Suprapubic skin (tissue), 4 donors: ENCODE results near the gene HMX3. TPM values are rescaled to one million over a fixed set of nuclear protein-coding genes. Genes with fewer than 3 reads are reported as not detected.

Source experiments
- DNase-seq, 2 donors: peaks; one replicate each; pipeline ENCODE4 v3.0.0-alpha.2; 2019; ENCODE audit warnings: low spot score in 2 of 2
- H3K27ac ChIP-seq: fragments of 200-600 bp; sonication (generic); one replicate; pipeline ENCODE4 v1.5.1; 2019
- H3K27me3 ChIP-seq: fragments of 200-600 bp; sonication (generic); one replicate; pipeline ENCODE4 v1.5.1; 2019
- H3K36me3 ChIP-seq: fragments of 200-600 bp; sonication (generic); one replicate; pipeline ENCODE4 v1.5.1; 2019
- H3K4me1 ChIP-seq: fragments of 200-600 bp; sonication (generic); one replicate; pipeline ENCODE4 v1.5.1; 2019
- H3K4me3 ChIP-seq: fragments of 200-600 bp; sonication (generic); one replicate; pipeline ENCODE4 v1.5.1; 2019; ENCODE audit warnings: mild to moderate bottlenecking
- H3K9me3 ChIP-seq: fragments of 200-600 bp; sonication (generic); one replicate; pipeline ENCODE4 v1.5.1; 2019
- EP300 ChIP-seq: sonication (generic); formaldehyde crosslinking; IDR thresholded peaks from one replicate; pipeline ENCODE4 v1.6.1; 2017; ENCODE audit warnings: antibody characterized with exemption
- POLR2A ChIP-seq, 2 donors: fragments of 450-650 bp; IDR thresholded peaks; one replicate each; pipeline ENCODE4 v1.6.1; 2017; ENCODE audit warnings: antibody characterized with exemption in 2 of 2, mild to moderate bottlenecking in 2 of 2, moderate library complexity in 2 of 2
- POLR2AphosphoS5 ChIP-seq, 3 donors: sonication (generic); formaldehyde crosslinking; IDR thresholded peaks; one replicate each; pipeline ENCODE4 v1.6.1; 2017; ENCODE audit warnings: antibody characterized with exemption in 3 of 3
- WGBS: methylation state at CpG from one replicate; pipeline ENCODE4 v1.1.5; 2018; 5-methylcytosine and 5-hydroxymethylcytosine counted together
- total RNA-seq, 4 donors: library from RNA; depleted of rRNA; stranded (reverse); fragments of >200 nt; gene quantifications; one replicate each; pipeline ENCODE4 v1.1.0, GENCODE V29; 2016
- TF ChIP-seq, protein P1 (sequence below), 2 donors: fragments of 200-600 bp in 1 of 2; fragments of 450-650 bp in 1 of 2; sonication (generic) in 1 of 2; IDR thresholded peaks; one replicate each; pipeline ENCODE4 v1.5.1; 2016 to 2019; ENCODE audit warnings: antibody characterized with exemption in 2 of 2, mild to moderate bottlenecking in 1 of 2, moderate library complexity in 1 of 2

Gene HMX3
- total RNA-seq, 4 donors from 2014 or later, result not detected

DNA sequence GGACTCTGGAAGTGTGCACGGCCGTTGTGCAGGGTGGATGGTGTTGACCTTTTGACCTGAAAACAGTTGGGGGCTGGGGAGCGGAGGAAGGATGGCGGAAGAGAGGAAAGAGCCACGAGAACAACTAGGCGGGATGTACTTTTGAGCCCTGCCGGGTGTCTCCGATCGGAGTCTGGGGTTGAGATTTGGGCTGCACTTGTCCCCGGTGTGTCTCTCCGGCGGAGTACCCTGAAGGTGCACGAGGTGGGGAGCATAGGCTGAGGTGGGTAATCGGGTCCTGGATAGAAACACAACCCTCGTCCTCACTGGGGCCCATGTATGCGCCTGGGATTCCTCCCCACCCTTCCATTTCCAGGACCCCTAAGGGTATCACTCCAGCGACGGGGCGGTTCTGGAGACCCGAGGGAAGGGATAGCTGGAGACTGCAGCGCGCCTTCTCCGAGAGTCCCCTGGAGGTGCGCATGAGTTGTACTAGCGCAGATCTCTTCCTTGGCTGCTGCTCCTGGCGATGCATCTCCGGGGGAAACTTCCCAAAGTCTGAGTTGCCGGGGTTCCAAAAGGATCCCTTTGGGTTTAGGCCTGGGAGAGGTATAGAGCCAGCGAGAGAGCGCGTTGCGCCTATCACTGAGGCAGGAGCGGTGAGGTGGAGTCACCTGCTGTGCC is 7.5 kb downstream of the HMX3 start:
- DNase-seq, result no peak
- H3K9me3 ChIP-seq, result no peaks in the 10 kb centered on the region
- peaks cover 100% of the 10 kb centered on the region for H3K27me3 ChIP-seq
- 12% methylated on average over 31 of the region's 33 CpGs for WGBS
- H3K4me1 ChIP-seq, result peaks cover 54% of the 10 kb centered on the region
- no peak overlapping the region for H3K4me3 ChIP-seq
- no peak overlapping the region for H3K27ac ChIP-seq
- TF ChIP-seq POLR2AphosphoS5 (IDR thresholded peaks at IDR 0.05), result no peak
- TF ChIP-seq, protein P1, sequence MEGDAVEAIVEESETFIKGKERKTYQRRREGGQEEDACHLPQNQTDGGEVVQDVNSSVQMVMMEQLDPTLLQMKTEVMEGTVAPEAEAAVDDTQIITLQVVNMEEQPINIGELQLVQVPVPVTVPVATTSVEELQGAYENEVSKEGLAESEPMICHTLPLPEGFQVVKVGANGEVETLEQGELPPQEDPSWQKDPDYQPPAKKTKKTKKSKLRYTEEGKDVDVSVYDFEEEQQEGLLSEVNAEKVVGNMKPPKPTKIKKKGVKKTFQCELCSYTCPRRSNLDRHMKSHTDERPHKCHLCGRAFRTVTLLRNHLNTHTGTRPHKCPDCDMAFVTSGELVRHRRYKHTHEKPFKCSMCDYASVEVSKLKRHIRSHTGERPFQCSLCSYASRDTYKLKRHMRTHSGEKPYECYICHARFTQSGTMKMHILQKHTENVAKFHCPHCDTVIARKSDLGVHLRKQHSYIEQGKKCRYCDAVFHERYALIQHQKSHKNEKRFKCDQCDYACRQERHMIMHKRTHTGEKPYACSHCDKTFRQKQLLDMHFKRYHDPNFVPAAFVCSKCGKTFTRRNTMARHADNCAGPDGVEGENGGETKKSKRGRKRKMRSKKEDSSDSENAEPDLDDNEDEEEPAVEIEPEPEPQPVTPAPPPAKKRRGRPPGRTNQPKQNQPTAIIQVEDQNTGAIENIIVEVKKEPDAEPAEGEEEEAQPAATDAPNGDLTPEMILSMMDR (IDR thresholded peaks at IDR 0.05), result no peak
- TF ChIP-seq EP300, result no peak
- TF ChIP-seq POLR2A (IDR thresholded peaks at IDR 0.05), result no peak
- no peaks in the 10 kb centered on the region for H3K36me3 ChIP-seq

DNA sequence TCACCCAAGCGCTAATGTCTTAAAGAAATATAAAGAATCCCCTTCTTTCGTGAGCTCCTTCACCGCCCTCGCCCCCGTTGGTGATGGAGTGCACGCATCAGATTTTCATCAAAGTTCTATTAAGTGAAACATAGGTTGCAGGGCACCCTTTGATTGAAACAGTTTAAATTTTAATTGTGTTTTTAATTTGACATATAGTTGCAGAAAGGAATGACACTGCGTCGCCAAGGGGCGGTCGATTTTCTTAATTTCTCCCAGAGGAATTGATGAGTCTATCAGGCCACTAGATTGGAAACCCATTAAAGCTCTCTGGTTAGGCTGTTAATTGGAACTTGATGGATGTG is 8.0 kb downstream of the HMX3 start:
- no peak for DNase-seq
- TF ChIP-seq POLR2A (IDR thresholded peaks at IDR 0.05) (no peak), POLR2AphosphoS5 (IDR thresholded peaks at IDR 0.05) (no peak), EP300 (no peak)
- TF ChIP-seq, protein P1 (IDR thresholded peaks at IDR 0.05), result no peak
- H3K9me3 ChIP-seq, result no peaks in the 10 kb centered on the region
- peaks cover 59% of the 10 kb centered on the region for H3K4me1 ChIP-seq
- WGBS, result 15% methylated on average over 10 of the region's 10 CpGs
- H3K27ac ChIP-seq, result no peak overlapping the region
- H3K36me3 ChIP-seq, result no peaks in the 10 kb centered on the region
- peaks cover 100% of the 10 kb centered on the region for H3K27me3 ChIP-seq
- H3K4me3 ChIP-seq, result no peak overlapping the region

DNA sequence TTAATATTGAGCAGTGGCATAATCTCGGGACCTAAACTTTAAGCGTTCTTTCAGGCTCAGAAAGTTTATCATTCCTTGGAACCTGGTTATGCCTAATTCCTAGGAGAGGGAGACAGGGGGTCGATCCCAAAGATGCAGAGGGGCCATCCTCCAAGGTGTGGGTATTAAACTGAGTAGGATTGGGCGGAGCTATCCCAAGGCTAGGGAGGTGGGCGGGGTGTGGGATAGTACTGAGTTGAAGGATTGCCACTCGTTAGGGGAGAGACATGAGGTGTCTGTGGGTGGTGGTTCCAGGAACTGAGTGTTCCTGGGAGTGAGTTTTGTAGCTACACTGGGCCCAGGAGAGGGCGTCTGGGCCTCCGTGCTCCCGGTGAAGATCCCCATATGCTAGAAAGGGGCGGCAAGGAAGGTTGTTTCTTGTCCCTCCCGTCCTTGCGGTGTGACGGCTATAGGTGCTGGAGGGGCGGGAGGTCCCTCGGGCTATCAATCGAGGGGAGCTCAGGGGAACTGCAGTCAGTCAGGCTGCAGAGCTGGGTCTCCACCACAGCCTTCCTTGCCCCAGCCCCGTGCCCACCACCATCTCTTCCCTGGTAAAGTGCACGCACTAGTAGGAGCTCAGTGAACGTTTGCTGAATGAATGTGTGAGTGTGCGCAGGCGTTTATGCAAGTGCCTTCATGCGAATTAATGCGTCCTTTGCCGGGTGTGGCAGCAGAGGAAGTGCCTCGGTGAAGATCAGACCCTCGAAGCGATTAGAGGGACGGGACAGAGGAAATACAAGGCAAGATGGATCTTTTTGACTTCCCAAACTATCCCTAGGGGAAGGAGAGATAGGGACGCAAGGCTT is 9.1 kb downstream of the HMX3 start:
- Histone ChIP-seq H3K9me3 (no peaks in the 10 kb centered on the region), H3K27ac (no peak overlapping the region), H3K4me1 (peaks cover 61% of the 10 kb centered on the region), H3K4me3 (no peak overlapping the region), H3K36me3 (no peaks in the 10 kb centered on the region), H3K27me3 (peaks cover 100% of the 10 kb centered on the region)
- DNase-seq, result no peak
- 3% methylated on average over 24 of the region's 29 CpGs for WGBS
- TF ChIP-seq POLR2AphosphoS5 (IDR thresholded peaks at IDR 0.05), result no peak
- TF ChIP-seq, protein P1 (IDR thresholded peaks at IDR 0.05), result no peak
- TF ChIP-seq EP300, result no peak
- no peak for TF ChIP-seq POLR2A (IDR thresholded peaks at IDR 0.05)

DNA sequence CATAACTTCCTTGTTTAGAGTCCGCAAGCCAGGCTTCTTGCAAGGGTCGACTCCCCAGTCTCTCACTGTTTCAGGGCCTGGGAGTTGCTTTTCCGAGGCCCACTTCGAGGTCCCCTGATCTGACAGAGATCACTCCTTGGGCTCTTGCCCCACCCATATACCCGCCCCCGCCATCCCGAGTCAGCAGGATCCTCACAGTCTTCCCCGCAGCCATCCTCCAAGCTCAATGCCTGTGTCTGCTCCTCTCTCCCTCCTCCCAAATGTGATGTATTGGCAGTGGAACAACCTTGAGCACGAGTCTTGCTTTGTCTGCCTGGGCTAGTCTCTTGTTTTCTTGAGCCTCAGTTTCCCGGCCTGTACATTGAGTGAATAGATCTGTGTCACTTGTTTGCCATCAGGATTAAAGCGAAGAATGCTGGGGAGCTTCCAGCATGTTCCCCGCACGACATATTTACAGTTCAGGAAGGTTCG is 9.8 kb downstream of the HMX3 start:
- H3K27me3 ChIP-seq, result peaks cover 100% of the 10 kb centered on the region
- WGBS, result 6% methylated on average over 14 of the region's 14 CpGs
- no peaks in the 10 kb centered on the region for H3K36me3 ChIP-seq
- H3K4me1 ChIP-seq, result peaks cover 61% of the 10 kb centered on the region
- no peak for TF ChIP-seq POLR2AphosphoS5 (IDR thresholded peaks at IDR 0.05)
- TF ChIP-seq EP300, result no peak
- TF ChIP-seq, protein P1 (IDR thresholded peaks at IDR 0.05), result no peak
- TF ChIP-seq POLR2A (IDR thresholded peaks at IDR 0.05), result no peak
- H3K27ac ChIP-seq, result no peak overlapping the region
- no peaks in the 10 kb centered on the region for H3K9me3 ChIP-seq
- H3K4me3 ChIP-seq, result peak overlapping the region; percentile 5
- no peak for DNase-seq
